Amygdala (tissue), 56 donors: ENCODE measurements around the gene BRD1.
A peak's percentile ranks its signal among the peaks of the same experiment; 100 is the strongest.

ENCODE experiments used
- DNase-seq, 56 donors: peaks; one replicate each; lab custom pipeline; 2025; lab: John Stamatoyannopoulos, UW

The BRD1 gene

GRCh38 chr22:49803737-49804375 is 23.8 kb downstream of the BRD1 start:
- DNase-seq = no peak

- DNase-seq = no peak
Observed at GRCh38 chr22:49803134-49803533, 24.5 kb downstream of the BRD1 start.

GRCh38 chr22:49801391-49802060 is 26.1 kb downstream of the BRD1 start:
- DNase-seq = no peak

- no peak for DNase-seq
Observed at GRCh38 chr22:49800408-49801238, 27.1 kb downstream of the BRD1 start.

- DNase-seq = no peak
Observed at GRCh38 chr22:49799431-49800075, 28.1 kb downstream of the BRD1 start.

GRCh38 chr22:49798486-49799151 is 29.1 kb downstream of the BRD1 start:
- DNase-seq = no peak

- no peak for DNase-seq
Observed at GRCh38 chr22:49797706-49798105, 30.0 kb downstream of the BRD1 start.

- no peak for DNase-seq
Observed at GRCh38 chr22:49796596-49797270, 30.9 kb downstream of the BRD1 start.

GRCh38 chr22:49795521-49795920 is 32.2 kb downstream of the BRD1 start:
- DNase-seq = no peak

GRCh38 chr22:49793871-49794270 is 33.8 kb downstream of the BRD1 start:
- no peak for DNase-seq

GRCh38 chr22:49793296-49793695 is 34.4 kb downstream of the BRD1 start:
- no peak for DNase-seq

GRCh38 chr22:49792107-49792506 is 35.6 kb downstream of the BRD1 start:
- DNase-seq = no peak

GRCh38 chr22:49791682-49792081 is 36.0 kb downstream of the BRD1 start:
- no peak for DNase-seq

- DNase-seq = no peak
Observed at GRCh38 chr22:49790912-49791311, 36.8 kb downstream of the BRD1 start.

- DNase-seq = no peak
Observed at GRCh38 chr22:49789289-49790141, 38.2 kb downstream of the BRD1 start.

- no peak for DNase-seq
Observed at GRCh38 chr22:49788504-49788903, 39.2 kb downstream of the BRD1 start.

GRCh38 chr22:49787861-49788260 is 39.8 kb downstream of the BRD1 start:
- no peak for DNase-seq

GRCh38 chr22:49786976-49787706 is 40.5 kb downstream of the BRD1 start:
- peak in 7 of 56 donors; percentile 9 to 39 (median 24) for DNase-seq
